SK-N-SH treated with all-trans-retinoic acid at 6 μM for 48 hours (cell line): ENCODE data around the gene CTH.
"Not testable (repeated sequence)": the region's sequence is repeated elsewhere in the genome, so short reads cannot be mapped to it uniquely, and the experiment has no call there.

Experiments
- ARNTL ChIP-seq: fragments of 450-650 bp; formaldehyde crosslinking; IDR thresholded peaks from 2 replicates; pipeline ENCODE4 v1.5.0; 2020; ENCODE audit warnings: low read depth, mild to moderate bottlenecking, moderate library complexity, borderline replicate concordance
- BACH2 ChIP-seq: fragments of 250-450 bp; sonication (Bioruptor Pico); IDR thresholded peaks from 2 replicates; pipeline ENCODE4 v1.9.0; 2021; ENCODE audit warnings: mild to moderate bottlenecking, borderline replicate concordance
- PPARA ChIP-seq: fragments of 250-450 bp; sonication (Bioruptor Pico); IDR thresholded peaks from 2 replicates; pipeline ENCODE4 v1.5.0; 2020; ENCODE audit warnings: mild to moderate bottlenecking, borderline replicate concordance
- ZNF70 ChIP-seq: fragments of 450-650 bp; formaldehyde crosslinking; IDR thresholded peaks from 2 replicates; pipeline ENCODE4 v1.5.0; 2020; ENCODE audit warnings: mild to moderate bottlenecking, moderate library complexity
- ZNF8 ChIP-seq: fragments of 450-650 bp; formaldehyde crosslinking; IDR thresholded peaks from 2 replicates; pipeline ENCODE4 v1.5.0; 2020; ENCODE audit warnings: mild to moderate bottlenecking, moderate library complexity
- TF ChIP-seq, protein P1 (sequence below): fragments of 250-450 bp; sonication (Bioruptor Pico); IDR thresholded peaks from 2 replicates; pipeline ENCODE4 v1.8.0; 2020; ENCODE audit warnings: mild to moderate bottlenecking, moderate library complexity, borderline replicate concordance

DNA sequence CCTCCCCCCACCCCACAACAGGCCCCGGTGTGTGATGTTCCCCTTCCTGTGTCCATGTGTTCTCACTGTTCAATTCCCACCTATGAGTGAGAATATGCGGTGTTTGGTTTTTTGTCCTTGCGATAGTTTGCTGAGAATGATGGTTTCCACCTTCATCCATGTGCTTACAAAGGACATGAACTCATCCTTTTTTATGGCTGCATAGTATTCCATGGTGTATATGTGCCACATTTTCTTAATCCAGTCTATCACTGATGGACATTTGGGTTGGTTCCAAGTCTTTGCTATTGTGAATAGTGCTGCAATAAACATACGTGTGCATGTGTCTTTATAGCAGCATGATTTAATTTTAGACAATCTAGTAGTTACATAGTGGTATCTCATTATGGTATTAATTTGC, 66.8 kb downstream of the CTH start:
- TF ChIP-seq BACH2 (CRISPR knock-in tag); PPARA; ARNTL (CRISPR knock-in tag); ZNF8 (CRISPR knock-in tag); ZNF70 (CRISPR knock-in tag): not testable (repeated sequence)
- TF ChIP-seq, protein P1, sequence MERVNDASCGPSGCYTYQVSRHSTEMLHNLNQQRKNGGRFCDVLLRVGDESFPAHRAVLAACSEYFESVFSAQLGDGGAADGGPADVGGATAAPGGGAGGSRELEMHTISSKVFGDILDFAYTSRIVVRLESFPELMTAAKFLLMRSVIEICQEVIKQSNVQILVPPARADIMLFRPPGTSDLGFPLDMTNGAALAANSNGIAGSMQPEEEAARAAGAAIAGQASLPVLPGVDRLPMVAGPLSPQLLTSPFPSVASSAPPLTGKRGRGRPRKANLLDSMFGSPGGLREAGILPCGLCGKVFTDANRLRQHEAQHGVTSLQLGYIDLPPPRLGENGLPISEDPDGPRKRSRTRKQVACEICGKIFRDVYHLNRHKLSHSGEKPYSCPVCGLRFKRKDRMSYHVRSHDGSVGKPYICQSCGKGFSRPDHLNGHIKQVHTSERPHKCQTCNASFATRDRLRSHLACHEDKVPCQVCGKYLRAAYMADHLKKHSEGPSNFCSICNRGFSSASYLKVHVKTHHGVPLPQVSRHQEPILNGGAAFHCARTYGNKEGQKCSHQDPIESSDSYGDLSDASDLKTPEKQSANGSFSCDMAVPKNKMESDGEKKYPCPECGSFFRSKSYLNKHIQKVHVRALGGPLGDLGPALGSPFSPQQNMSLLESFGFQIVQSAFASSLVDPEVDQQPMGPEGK = not testable (repeated sequence)
